Measurements from ENCODE around the gene TAGLN3.
"Not testable (repeated sequence)": the region's sequence is repeated elsewhere in the genome, so short reads cannot be mapped to it uniquely, and the experiment has no call there.

The TAGLN3 gene

DNA sequence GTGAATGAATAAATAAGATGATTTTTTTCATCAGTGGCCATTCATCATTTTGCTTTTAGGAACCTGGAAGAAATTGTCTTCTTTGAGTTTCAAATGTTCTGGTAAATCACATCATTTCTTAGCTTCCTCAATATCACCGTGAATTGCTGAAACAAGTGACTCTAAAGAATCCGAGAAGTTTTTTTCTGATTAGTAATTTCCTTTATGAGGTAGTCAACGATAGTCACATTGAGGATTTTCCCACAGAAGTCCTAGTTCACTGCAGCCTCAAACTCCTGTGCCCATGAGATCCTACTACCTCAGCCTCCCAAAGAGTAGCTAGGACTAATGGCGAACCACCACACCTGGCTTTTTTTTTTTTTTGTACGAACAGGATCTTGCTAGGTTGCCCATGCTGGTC is 32.2 kb downstream of the TAGLN3 start:
- Histone ChIP-seq H3K36me3 (replicated peaks; ENCODE audit: low read depth, low read length) (no peaks in the 10 kb centered on the region), H3K9me3 (ENCODE audit: insufficient read depth, low read length) (no peaks in the 10 kb centered on the region), H3K4me2 (ENCODE audit: low read length) (no peak overlapping the region), H3K79me2 (ENCODE audit: low read length) (no peaks in the 10 kb centered on the region), H3K27ac (ENCODE audit: low read length) (no peak overlapping the region), H4K20me1 (ENCODE audit: insufficient read depth, low read length) (no peaks in the 10 kb centered on the region), H3K9ac (ENCODE audit: low read length) (no peak overlapping the region), H3K4me3 (ENCODE audit: low read length) (no peak overlapping the region), H3K27me3 (ENCODE audit: low read depth, low read length) (no peaks in the 10 kb centered on the region), H3K4me1 (ENCODE audit: low read length) (no peaks in the 10 kb centered on the region), H2AFZ (ENCODE audit: low read depth, low read length) (no peak overlapping the region)
- no peak for TF ChIP-seq EZH2phosphoT487 (IDR thresholded peaks at IDR 0.05; ENCODE audit: low read depth)

DNA sequence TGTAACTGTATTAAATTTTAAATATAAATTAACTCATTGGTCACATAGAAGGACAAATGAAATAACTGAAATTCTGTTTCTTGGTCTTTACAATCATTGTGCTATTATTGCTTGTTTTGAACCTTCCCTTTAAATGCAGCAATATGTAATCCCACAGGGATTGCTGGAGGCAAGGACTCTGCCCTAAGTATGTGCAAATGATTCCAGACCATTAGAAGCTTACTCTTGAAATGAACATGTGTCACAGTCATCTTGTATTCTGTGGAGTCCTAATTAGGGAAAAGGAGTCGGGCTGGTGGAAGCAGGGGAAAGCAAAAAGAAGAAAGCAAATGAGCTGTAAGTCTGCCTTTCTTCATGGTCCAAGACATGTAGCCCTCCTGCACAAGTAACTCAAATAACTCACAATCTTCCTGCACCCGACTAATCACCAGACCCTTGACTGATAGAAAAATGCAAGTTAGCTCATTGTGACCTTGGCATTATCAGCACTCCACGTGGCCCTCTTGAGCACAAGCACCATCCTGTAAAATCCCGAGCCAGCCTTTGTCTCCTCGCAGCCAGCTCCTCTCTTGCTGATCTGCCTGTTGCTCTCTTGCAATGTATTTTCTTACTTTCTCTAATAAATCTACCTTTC is 33.5 kb downstream of the TAGLN3 start:
- Histone ChIP-seq H3K4me3 (ENCODE audit: low read length) (no peak overlapping the region), H2AFZ (ENCODE audit: low read depth, low read length) (no peak overlapping the region), H3K9me3 (ENCODE audit: insufficient read depth, low read length) (no peaks in the 10 kb centered on the region), H4K20me1 (ENCODE audit: insufficient read depth, low read length) (no peaks in the 10 kb centered on the region), H3K27me3 (ENCODE audit: low read depth, low read length) (no peaks in the 10 kb centered on the region), H3K36me3 (replicated peaks; ENCODE audit: low read depth, low read length) (no peaks in the 10 kb centered on the region), H3K27ac (ENCODE audit: low read length) (no peak overlapping the region), H3K9ac (ENCODE audit: low read length) (no peak overlapping the region), H3K4me1 (ENCODE audit: low read length) (no peaks in the 10 kb centered on the region), H3K4me2 (ENCODE audit: low read length) (no peak overlapping the region), H3K79me2 (ENCODE audit: low read length) (no peaks in the 10 kb centered on the region)
- no peak for TF ChIP-seq EZH2phosphoT487 (IDR thresholded peaks at IDR 0.05; ENCODE audit: low read depth)
- TF ChIP-seq, protein P1, sequence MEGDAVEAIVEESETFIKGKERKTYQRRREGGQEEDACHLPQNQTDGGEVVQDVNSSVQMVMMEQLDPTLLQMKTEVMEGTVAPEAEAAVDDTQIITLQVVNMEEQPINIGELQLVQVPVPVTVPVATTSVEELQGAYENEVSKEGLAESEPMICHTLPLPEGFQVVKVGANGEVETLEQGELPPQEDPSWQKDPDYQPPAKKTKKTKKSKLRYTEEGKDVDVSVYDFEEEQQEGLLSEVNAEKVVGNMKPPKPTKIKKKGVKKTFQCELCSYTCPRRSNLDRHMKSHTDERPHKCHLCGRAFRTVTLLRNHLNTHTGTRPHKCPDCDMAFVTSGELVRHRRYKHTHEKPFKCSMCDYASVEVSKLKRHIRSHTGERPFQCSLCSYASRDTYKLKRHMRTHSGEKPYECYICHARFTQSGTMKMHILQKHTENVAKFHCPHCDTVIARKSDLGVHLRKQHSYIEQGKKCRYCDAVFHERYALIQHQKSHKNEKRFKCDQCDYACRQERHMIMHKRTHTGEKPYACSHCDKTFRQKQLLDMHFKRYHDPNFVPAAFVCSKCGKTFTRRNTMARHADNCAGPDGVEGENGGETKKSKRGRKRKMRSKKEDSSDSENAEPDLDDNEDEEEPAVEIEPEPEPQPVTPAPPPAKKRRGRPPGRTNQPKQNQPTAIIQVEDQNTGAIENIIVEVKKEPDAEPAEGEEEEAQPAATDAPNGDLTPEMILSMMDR (IDR thresholded peaks at IDR 0.05; ENCODE audit: low read depth, low read length) = no peak

DNA sequence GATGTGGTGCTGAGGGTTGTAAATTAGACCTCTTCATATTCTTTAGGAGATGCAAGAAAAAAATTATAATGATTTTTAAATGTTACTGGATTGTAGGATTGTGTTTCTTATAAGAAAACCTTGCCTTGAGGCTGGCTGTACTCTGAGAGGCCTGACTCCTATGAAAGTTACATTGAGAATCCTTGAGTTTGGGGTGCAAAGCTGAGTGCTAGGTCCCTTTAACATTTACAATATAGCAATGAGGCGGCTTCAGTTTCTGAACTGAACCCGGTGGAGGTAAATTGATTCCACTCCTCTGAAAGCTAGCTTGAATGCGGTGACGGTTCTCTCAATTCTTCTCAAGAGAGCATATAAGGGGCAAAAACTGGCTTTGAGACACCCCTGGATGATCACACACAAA is 35.7 kb downstream of the TAGLN3 start, which contains the start of gene TMPRSS7:
TMPRSS7 (plus strand) TSS at position 301 of the 400 bp plus-strand sequence. CDS start 110 bp downstream, outside the sequence.
- Histone ChIP-seq H3K9ac (ENCODE audit: low read length) (no peak within 1 kb of the TSS), H3K36me3 (replicated peaks; ENCODE audit: low read depth, low read length) (no peaks in the 10 kb centered on the region), H3K27ac (ENCODE audit: low read length) (no peak within 1 kb of the TSS), H3K27me3 (ENCODE audit: low read depth, low read length) (no peaks in the 10 kb centered on the region), H3K4me2 (ENCODE audit: low read length) (no peak within 1 kb of the TSS), H3K79me2 (ENCODE audit: low read length) (no peaks in the 10 kb centered on the region), H3K9me3 (ENCODE audit: insufficient read depth, low read length) (no peaks in the 10 kb centered on the region), H4K20me1 (ENCODE audit: insufficient read depth, low read length) (no peaks in the 10 kb centered on the region), H2AFZ (ENCODE audit: low read depth, low read length) (no peak within 1 kb of the TSS), H3K4me3 (ENCODE audit: low read length) (no peak within 1 kb of the TSS), H3K4me1 (ENCODE audit: low read length) (peaks cover 14% of the 10 kb centered on the region)
- TF ChIP-seq EZH2phosphoT487 (IDR thresholded peaks at IDR 0.05; ENCODE audit: low read depth) = no peak
- TF ChIP-seq, protein P1 (IDR thresholded peaks at IDR 0.05; ENCODE audit: low read depth, low read length) = no peak

DNA sequence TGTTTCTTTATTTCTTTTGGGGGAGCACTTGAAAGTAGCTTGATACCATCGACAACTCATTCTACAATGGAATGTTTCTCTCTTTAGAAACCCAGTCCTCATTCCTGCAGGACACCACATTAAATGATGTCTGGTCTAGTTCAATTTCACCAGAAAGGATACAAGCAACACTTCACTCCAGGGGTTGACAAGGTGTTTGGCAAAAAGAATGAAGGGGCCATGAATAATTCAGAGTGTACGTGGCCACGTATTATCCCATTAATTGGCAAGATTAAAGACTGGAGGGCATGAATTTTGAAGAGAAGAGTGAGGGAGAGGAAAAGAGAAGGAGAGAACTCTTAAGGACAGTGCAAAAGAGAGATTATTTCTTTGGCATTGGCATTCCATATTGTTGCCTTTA is 36.5 kb downstream of the TAGLN3 start:
- H3K4me3 ChIP-seq (ENCODE audit: low read length) = no peak overlapping the region
- H3K27ac ChIP-seq (ENCODE audit: low read length) = no peak overlapping the region
- peaks cover 16% of the 10 kb centered on the region for H3K4me1 ChIP-seq (ENCODE audit: low read length)
- H3K9ac ChIP-seq (ENCODE audit: low read length) = no peak overlapping the region
- no peaks in the 10 kb centered on the region for H3K36me3 ChIP-seq (replicated peaks; ENCODE audit: low read depth, low read length)
- H2AFZ ChIP-seq (ENCODE audit: low read depth, low read length) = no peak overlapping the region
- no peaks in the 10 kb centered on the region for H4K20me1 ChIP-seq (ENCODE audit: insufficient read depth, low read length)
- no peaks in the 10 kb centered on the region for H3K9me3 ChIP-seq (ENCODE audit: insufficient read depth, low read length)
- TF ChIP-seq, protein P1 (IDR thresholded peaks at IDR 0.05; ENCODE audit: low read depth, low read length) = no peak
- no peak for TF ChIP-seq EZH2phosphoT487 (IDR thresholded peaks at IDR 0.05; ENCODE audit: low read depth)
- H3K79me2 ChIP-seq (ENCODE audit: low read length) = no peaks in the 10 kb centered on the region
- no peaks in the 10 kb centered on the region for H3K27me3 ChIP-seq (ENCODE audit: low read depth, low read length)
- no peak overlapping the region for H3K4me2 ChIP-seq (ENCODE audit: low read length)

DNA sequence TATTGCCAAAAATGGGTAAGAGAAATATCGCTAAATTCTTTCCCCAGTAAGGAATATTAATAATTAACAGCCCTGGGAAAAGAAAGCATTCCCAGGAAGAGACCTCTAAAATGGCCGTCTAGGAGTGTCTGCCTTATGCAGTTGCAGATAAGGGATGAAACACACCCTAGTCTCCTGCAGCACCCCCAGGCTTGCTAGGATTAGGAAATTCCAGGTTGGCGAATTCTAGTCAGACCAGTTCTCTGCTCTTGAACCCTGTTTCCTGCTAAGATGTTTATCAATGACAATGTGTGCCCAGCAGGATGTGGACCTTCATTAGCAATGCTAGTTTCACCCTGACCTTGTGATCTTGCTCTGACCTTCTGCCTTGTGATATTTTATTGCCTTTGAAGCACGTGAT is 38.5 kb downstream of the TAGLN3 start:
- not testable (repeated sequence) for H4K20me1 ChIP-seq (ENCODE audit: insufficient read depth, low read length); H3K4me2 ChIP-seq (ENCODE audit: low read length); H3K36me3 ChIP-seq (replicated peaks; ENCODE audit: low read depth, low read length); H3K79me2 ChIP-seq (ENCODE audit: low read length); H3K27me3 ChIP-seq (ENCODE audit: low read depth, low read length); H3K9me3 ChIP-seq (ENCODE audit: insufficient read depth, low read length); H3K27ac ChIP-seq (ENCODE audit: low read length); H2AFZ ChIP-seq (ENCODE audit: low read depth, low read length); H3K9ac ChIP-seq (ENCODE audit: low read length); H3K4me3 ChIP-seq (ENCODE audit: low read length)
- peaks cover 16% of the 10 kb centered on the region for H3K4me1 ChIP-seq (ENCODE audit: low read length)

All from OCI-LY3 (cell line).